22Rv1 (cell line): ENCODE results near the gene FAU.
"Not testable (repeated sequence)": the region's sequence is repeated elsewhere in the genome, so short reads cannot be mapped to it uniquely, and the experiment has no call there.

Experiments
- H3K27ac ChIP-seq: fragments of 450-650 bp; 2 replicates; pipeline ENCODE4 v1.5.1; 2017
- CTCF ChIP-seq: fragments of 450-650 bp; IDR thresholded peaks from 2 replicates; pipeline ENCODE4 v1.5.1; 2017; ENCODE audit warnings: mild to moderate bottlenecking
- ZFX ChIP-seq: fragments of 450-650 bp; IDR thresholded peaks from 2 replicates; pipeline ENCODE4 v1.6.1; 2017; ENCODE audit warnings: antibody characterized with exemption, borderline replicate concordance

Gene FAU

GRCh38 chr11:65151331-65151899 lies 29.5 kb upstream of the FAU start:
- no peak for TF ChIP-seq ZFX
- no peak for TF ChIP-seq CTCF
- H3K27ac ChIP-seq, result no peak overlapping the region

GRCh38 chr11:65150509-65151299 lies 28.8 kb upstream of the FAU start:
- no peak overlapping the region for H3K27ac ChIP-seq

GRCh38 chr11:65150131-65150508 lies 28.2 kb upstream of the FAU start:
- H3K27ac ChIP-seq, result not testable (repeated sequence)

More at GRCh38 chr11:65150509-65151299, 28.8 kb upstream of the FAU start:
- no peak for TF ChIP-seq ZFX

- TF ChIP-seq CTCF, result no peak
- no peak for TF ChIP-seq ZFX
- no peak overlapping the region for H3K27ac ChIP-seq
These were observed 26.7 kb upstream of the FAU start for GRCh38 chr11:65148657-65149056.

GRCh38 chr11:65147352-65148075 lies 25.6 kb upstream of the FAU start:
- H3K27ac ChIP-seq, result no peak overlapping the region
- no peak for TF ChIP-seq CTCF
- TF ChIP-seq ZFX, result no peak

- TF ChIP-seq CTCF, result no peak
- TF ChIP-seq ZFX, result no peak
- H3K27ac ChIP-seq, result no peak overlapping the region
These were observed 20.1 kb upstream of the FAU start for GRCh38 chr11:65141896-65142494.

- no peak for TF ChIP-seq CTCF
- TF ChIP-seq ZFX, result no peak
- no peak overlapping the region for H3K27ac ChIP-seq
These were observed 14.7 kb upstream of the FAU start for GRCh38 chr11:65136515-65137096.

- no peak for TF ChIP-seq ZFX
- TF ChIP-seq CTCF, result no peak
These were observed 13.8 kb upstream of the FAU start for GRCh38 chr11:65135633-65136145.

More at GRCh38 chr11:65135633-65136145, 13.8 kb upstream of the FAU start:
- peak overlapping the region; percentile 98 for H3K27ac ChIP-seq
